GM19238 (cell line): ENCODE measurements around the gene USP49.
"Not testable (repeated sequence)": the region's sequence is repeated elsewhere in the genome, so short reads cannot be mapped to it uniquely, and the experiment has no call there.

Experiments used
- DNase-seq: peaks from one replicate; pipeline ENCODE4 v3.0.0; 2011; ENCODE audit warnings: low spot score; ENCODE audit not compliant: insufficient read length

Gene USP49

DNA sequence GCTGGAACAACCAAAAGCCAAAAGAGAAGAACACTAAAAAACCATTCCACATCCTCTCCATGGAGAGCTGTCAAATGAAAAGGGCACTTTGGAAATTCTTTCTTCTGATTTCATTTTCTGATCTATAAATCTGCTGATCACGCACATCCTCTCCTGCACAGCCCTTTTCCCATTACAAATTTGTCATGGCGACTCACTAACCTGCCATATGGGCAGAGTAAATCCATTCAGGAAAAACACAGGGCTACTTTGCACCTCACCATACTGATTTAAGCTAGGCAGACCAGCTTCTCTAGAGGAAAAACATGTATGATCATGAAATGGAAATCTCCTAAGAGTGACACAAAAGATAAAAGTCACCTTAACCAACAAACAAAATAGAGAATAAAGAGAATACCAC, 81.7 kb downstream of the USP49 start:
- no peak for DNase-seq

DNA sequence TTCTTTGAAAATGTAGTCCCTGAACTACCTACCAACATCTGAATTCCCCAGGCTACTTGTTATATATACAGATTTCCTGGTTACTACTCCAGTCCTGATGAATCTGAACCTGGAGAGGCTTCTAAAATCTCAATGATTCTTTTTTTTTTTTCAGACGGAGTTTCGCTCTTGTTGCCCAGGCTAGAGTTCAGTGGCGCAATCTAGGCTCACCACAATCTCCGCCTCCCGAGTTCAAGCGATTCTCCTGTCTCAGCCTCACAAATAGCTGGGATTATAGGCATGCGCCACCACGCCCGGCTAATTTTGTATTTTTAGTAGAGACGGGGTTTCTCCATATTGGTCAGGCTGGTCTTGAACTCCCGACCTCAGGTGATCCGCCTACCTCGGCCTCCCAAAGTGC, 83.2 kb downstream of the USP49 start:
- DNase-seq = not testable (repeated sequence)

DNA sequence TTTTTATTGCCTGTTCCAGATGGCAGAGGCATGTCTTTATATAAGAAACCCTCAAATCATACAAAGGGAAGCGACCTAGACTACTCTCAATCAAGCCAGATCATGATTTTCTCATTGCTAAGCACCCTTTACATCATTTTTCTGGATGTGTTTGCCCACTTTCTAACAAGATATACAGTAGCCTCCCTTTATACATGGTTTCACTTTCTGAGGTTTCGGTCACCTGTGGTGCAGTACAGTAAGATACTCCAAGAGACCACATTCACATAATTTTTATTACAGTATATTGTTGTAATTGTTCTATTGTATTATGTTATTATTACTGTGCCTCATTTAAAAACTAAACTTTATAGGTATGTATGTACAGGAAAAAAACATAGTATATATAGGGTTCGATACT, 84.1 kb downstream of the USP49 start:
- no peak for DNase-seq

DNA sequence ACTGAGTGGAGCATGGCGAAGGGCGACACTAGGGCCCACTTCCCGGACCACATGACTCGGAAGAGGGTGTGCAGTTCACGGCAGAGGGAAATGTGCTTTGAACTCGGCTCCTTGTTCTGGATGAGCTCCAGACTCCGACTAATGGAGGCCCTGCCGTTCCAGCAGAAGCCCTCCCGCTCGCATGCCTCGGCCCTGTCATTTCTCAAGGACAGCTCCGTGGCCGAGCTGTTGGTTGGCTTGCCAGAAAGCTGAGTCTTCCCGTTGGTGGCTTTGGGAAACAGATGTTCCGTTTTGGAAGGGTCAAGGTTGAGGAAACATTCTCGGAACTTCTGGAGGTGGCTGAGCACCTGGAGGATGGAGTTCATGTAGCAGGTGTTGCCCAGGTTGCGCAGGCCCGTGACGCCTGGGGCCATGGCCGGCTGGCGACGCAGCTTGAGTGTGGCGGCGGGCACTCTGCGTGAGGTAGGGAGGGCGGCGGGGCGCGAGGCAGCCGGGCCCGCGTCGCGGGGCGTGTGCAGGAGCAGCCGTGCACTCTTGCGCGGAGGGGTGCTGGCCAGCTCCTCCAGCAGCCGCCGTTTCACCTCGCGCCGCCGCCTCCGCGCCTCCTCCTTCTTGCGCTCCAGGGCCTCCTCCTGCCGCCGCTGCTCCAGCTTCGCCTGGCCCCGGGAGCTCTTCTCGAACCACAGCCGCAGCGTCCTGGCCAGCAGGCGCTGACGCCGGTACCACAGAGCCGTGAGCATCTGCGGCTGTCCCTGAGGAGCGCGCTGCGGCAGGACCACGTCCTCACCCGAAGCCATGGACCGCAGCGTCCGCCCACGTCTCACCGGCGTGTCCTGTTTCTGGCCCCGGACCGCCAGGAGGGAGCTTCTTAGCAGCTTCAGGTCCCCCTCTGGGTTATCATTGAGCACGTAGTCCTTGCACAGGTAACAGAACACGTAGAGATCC, 89.1 kb downstream of the USP49 start:
- no peak for DNase-seq

DNA sequence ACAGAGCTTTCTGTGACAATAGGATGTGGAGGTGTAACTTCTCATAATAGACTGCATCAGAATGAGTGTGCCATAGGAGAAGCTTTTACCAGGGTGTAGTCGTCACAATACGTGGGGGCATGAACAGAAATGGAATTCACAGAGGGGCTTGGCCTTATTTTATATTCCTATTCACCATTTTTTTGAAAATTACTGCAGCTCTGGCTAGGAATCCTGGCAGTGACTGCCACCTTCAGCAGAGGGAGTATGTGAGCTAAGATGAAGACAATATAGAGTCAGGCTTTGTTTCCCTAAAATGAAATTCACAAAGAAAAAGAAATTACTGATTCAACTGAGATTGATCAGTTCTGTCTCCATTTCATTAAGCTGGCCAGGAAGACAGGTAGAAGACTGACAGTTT, 93.8 kb downstream of the USP49 start:
- DNase-seq = no peak

DNA sequence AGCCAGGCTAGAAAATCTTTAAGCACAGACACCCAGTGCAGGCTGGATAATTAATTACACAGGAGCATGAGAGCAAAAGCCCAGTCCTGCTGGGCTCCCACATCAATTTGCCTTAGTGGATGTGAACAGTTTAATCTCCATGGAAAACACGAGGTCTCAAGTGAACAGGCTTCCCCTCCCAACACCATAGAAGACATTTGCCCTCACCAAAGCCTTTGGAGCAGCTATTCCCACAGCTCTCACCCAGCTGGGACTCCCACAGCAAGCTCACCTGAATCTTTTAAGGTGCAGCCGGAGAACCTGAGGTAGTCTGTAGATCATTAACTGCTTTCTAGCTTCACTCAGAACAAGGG, 95.6 kb downstream of the USP49 start:
- no peak for DNase-seq

DNA sequence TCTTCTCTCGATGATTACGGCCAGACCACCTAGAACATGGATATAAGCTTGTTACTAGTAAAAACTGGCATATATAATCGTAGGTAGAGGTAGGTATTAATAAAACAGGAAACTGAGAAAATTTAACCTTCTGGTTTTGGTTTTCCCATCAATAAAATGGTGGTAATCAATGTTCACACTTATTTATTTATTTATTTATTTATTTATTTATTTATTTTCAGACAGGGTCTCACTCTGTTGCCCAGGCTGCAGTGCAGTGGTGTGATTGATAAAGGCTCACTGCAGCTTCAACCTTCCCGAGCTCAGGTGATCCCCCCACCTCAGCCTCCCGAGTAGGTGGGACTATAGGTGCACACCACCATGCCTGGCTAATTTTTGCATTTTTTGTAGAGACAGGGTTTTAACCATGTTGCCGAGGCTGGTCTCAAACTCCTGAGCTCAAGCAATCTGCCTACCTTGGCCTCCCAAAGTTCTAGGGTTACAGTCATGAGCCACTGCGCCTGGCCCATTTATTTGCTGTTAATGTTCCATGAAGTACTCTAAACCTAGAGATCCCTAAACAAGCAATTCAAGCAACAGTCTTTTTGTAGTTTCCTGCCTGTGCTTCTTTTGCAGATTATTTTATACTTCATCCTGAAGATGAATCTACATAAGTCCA, 96.1 kb downstream of the USP49 start:
- no peak for DNase-seq

DNA sequence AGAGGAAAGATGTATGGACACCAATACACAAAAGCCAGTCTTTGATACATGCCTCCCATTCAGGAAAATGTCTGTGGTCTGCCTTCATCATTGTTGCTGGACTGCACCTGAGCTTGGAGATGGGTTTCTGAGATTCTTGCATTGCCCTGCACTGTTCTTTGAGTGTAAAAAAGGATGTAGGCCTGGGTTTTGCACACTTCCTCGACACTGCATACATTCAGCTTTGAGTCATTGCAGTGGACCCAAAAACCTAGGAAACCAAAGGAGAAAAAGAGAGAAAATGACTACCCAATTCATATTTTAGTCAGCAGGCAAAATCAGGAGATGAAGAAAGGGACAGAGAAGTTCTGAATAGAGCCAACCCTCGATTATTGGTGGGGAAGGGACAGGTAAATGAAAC, 98.7 kb downstream of the USP49 start:
- no peak for DNase-seq

DNA sequence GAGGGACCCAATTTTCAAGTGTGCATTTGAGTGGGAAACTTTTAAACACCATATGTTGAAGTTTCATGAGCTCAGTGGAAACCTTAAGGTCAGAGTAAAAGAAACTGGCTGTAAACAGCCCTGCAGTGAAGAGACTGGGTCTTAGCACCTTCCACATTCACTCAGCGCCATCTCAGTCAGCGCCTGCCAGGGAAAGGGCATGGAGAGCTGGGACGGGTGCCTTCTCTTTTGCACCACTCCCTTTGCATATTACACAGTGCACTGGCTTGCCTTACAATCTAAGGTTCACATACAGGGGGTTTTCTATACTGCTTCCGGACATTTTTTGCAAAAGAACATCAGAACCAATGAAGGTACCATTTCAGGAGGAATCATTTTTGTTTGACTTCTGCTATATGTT, 103.2 kb downstream of the USP49 start:
- DNase-seq = no peak

DNA sequence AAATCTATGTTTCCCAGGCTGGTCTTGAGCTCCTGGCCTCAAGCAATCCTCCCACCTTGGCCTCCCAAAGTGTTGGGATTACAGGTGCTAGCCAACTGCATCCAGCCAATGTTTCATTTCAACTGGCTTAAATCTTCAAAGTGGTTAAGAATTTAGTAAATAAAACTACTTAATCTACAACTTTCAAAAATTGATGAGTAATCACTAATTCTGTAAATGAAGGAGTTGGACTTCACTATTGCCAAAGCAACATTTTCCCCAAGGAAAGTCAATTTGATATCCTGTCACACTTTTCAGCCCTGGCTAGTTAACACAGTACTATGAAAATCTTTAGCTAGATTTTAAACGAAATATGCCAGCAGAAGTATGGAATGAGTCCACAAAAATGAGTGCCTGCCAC, 103.9 kb downstream of the USP49 start:
- no peak for DNase-seq

DNA sequence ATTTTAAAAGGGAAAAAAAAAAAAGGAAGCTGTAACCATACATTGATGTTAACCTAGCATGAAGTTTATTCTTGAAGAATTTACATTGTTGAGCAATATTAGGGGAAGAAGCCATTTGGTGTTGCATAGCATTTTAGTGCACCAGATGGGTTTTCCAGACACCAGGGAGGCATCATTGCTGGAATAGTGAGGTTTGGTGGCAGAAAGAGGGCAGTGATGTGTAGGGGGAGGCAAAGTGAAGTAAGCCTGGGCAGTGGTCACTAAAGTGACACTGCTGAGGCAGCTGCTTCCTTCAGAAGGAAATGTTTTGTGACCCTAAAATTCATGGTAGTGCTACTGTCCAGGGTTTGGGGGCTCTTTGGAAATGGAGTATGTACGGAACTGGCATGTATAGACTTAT, 105.1 kb downstream of the USP49 start:
- no peak for DNase-seq

DNA sequence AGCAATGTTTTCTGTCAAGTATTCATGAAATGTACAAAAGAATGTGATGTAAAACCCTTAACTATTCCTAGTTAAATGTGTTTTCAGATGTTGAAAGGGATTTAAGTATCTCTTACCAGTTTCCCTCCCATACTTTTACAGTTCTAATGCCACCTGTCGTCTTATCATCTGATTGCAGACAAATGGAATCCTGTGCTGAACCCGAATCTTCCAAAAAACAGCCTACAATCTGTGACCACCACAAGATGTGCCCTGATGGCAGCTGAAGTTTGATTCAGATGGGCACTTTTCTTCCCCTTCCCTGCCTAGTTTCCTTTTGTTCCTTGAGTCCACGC, 105.8 kb downstream of the USP49 start:
- no peak for DNase-seq

DNA sequence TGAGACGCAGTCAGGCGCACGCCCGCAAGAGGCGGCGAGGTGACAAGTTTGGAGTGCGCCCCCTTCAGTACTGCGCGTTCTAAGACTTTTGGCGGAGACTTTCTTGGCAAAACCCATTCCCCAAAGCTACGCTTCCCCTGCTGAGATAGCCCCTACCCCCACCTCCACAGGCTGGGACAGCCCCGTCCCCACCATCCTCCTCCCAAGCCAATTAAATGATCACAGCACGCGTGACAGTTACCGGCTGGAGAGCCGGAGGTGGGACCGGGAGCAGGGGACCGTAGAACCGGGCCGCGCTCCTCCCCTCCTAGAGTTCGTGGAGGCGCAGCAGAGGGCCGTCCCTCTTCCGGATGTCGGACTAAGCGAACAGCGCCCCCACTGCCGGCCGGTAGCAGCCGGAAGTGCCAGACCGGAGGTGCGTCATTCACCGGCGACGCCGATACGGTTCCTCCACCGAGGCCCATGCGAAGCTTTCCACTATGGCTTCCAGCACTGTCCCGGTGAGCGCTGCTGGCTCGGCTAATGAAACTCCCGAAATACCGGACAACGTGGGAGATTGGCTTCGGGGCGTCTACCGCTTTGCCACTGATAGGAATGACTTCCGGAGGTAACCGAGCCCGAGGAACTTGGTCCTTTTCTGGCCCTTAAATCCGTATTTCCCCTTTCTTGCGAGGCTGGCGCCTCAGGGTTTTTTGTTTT, 107.8 kb downstream of the USP49 start, which contains the start of gene TOMM6:
Gene TOMM6, plus strand, starts transcription at position 476 of the 699 bp plus-strand sequence. Its CDS starts 4 bp downstream, at position 480.
- peak; percentile 89 for DNase-seq

DNA sequence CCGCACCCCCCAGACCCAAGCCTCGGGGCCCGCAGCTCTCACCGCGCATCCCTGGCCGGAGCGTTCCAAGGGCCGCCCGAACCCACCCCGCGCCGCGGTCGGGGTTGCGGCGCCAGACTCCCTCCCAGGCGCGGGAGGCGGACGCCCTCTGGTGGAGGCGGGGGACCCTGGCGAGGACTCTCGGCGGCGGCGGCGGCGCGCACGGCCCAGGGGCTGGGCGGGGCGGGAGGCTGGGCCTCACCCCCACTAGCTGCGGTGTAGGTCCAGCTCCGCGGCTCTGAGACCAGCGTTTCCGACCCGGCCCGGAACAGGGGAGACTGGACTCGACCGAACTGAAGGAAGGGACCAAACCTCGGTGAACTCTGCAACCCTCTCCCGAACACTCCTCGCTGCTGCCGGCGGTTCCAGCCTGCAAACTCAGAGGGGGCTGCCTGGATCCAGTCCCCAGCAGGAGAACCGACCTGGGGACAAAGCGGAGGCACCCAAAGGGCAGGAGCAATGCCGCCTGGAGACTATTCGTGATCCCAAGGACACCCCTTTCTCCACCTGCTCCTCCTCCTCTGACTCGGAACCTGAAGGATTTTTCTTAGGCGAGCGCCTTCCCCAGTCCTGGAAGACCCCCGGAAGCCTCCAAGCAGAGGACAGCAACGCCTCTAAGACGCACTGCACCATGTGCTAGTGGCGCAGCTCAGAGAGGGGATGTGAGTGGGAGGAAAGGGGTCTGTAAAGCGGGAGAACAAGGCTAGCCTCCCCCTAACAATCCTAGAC, 108.5 kb downstream of the USP49 start:
- peak; percentile 87 for DNase-seq

DNA sequence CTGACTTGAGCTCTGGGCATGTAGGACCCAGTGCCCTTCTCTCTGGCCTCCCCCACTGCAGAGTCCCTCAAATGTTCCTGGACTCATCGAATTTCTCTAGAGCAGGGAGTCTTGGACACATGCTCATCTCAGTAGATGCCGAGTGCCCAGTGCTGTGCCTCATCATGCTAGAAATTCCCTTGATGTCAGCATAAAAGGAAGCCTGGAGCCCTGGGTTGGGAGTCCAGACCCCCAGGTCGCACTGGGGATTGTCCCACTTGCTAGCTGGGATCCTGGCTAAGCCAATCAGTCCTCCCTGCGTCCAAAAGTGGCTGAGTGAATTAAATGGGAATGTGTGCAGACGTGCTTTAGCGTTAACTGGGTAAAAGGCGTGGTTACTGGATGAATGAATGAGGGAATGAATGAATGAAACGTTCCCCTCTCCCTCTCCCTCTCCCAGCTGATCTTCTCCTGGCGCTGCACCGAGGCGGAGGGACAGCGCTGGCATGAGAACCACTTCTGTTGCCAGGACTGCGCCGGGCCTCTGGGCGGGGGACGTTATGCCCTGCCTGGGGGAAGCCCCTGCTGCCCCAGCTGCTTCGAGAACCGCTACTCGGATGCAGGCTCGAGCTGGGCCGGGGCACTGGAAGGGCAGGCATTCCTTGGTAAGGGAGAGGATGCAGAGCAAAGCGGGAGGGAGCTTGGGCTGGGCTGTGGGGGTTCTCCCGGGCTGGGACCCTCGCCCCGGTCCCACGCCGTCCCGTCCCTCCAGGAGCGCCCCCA, 109.3 kb downstream of the USP49 start:
- DNase-seq = no peak

DNA sequence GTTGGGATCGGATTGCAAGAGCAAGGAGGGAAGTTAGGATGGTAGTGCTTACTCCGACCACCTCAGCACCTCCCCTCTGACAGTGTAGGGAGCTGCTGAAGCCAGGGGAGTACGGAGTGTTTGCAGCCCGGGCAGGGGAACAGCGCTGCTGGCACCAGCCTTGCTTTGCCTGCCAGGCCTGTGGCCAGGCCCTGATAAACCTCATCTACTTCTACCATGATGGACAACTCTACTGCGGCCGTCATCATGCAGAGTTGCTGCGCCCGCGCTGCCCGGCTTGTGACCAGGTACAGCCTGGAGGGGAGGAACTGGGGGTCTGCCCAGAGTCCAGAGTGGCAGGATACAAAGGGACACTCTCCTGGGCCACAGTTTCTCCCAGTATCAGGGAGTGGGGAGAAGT, 109.9 kb downstream of the USP49 start:
- no peak for DNase-seq

DNA sequence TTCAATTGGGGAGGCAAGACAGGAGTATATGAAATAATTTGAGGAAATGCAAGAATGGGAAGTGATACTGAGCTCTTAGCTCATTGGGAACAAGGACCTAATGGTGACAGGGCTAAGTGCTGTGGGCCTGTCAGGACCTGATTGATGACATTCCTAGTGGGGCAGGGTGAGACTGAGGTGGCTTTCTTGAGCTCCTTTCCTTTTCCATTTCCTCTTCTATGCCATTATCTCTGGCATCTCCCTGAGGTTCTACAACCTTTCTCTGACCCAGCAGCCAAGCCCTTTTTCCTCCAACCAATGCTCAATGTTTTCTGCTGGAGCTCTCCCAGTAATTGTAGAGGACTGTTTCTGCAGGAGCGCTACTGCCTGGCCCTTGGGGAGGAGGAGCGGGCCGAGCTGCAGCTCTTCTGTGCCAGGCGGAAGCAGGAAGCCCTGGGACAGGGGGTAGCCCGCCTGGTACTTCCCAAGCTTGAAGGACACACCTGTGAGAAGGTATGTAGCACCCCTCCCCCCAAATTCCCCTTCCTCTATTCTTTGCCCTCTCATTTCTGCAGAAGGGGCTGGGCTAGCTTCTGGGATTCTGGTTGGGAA, 110.5 kb downstream of the USP49 start:
- DNase-seq = no peak

DNA sequence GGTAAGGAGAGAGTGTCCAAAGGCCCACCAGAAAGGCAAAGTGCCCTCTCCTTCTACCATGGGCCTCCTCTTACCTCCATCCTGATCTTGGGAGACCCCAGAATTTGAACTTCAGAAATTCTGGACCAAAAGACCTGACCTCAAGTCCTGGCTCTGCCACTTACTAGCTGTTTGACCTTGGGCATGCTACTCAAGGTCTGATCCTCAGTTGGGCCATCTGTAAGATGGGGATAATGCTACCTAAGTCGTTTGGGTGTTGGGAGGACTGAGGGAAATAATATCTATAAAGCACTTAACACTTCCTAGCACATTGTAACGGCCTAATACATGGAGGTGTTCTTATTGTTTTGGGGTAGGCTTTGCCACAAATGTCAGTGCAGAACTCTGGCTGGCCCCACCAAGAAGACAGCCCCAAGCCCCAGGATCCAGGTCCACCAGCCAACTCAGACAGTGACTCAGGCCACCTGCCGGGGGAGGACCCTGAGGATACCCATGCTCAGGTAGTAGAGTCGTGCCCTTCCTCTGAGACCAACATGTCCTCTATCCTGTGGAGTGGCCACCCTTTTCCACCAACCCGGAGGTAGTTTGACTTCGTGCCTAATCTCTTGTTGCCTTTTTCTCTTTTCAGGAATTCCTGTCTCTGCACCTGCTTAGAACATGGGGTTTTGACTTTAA, 111.9 kb downstream of the USP49 start:
- DNase-seq = no peak

DNA sequence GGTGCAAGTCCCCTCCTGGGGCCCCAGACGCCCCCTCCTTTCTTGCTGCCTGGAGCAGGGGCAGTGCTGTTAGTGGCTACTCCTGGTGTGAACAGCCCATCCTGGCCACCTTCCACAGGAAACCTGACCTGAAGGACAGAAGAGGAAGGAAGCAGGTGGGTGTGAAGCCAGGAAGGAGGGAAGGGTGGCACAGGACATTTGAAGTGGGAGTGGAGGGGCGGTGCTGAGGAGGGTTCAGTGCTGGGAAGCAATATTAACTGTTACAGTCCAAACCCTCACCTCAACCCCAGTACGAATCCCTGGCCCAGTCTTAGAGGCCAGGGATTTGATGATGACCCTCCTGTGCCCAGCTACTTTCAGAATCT, 113.8 kb downstream of the USP49 start:
- DNase-seq = no peak
